Spinal cord (tissue), 10 donors: ENCODE data around the gene TRIM42. TPM values are rescaled to one million over a fixed set of nuclear protein-coding genes. Genes with fewer than 3 reads are reported as not detected.
A peak's percentile ranks its signal among the peaks of the same experiment; 100 is the strongest.

ENCODE experiments used
- DNase-seq, 6 donors: peaks; one replicate each; pipeline versions ENCODE4 v3.0.0 to v3.0.0-alpha.2; 2013 to 2015; ENCODE audit warnings: low spot score in 6 of 6, low read depth in 4 of 6
- H3K27ac ChIP-seq: one replicate; pipeline ENCODE4 v1.5.1; 2013; ENCODE audit warnings: low read depth, low read length, control low read depth
- H3K27me3 ChIP-seq: one replicate; pipeline ENCODE4 v1.6.1; 2013; ENCODE audit warnings: low read length; ENCODE audit not compliant: control insufficient read depth, insufficient read depth
- H3K36me3 ChIP-seq: one replicate; pipeline ENCODE4 v1.6.1; 2013; ENCODE audit warnings: low read length; ENCODE audit not compliant: control insufficient read depth, insufficient read depth
- H3K4me1 ChIP-seq: one replicate; pipeline ENCODE4 v1.6.1; 2013; ENCODE audit warnings: low read length; ENCODE audit not compliant: control insufficient read depth, insufficient read depth
- H3K4me3 ChIP-seq: one replicate; pipeline ENCODE4 v1.5.1; 2013; ENCODE audit warnings: low read depth, low read length, control low read depth
- H3K9me3 ChIP-seq: one replicate; pipeline ENCODE4 v1.6.1; 2013; ENCODE audit warnings: low read length; ENCODE audit not compliant: control insufficient read depth, insufficient read depth
- WGBS: methylation state at CpG from one replicate; pipeline ENCODE4 v1.1.5; 2013; ENCODE audit warnings: missing lambda C conversion rate; ENCODE audit not compliant: insufficient coverage; 5-methylcytosine and 5-hydroxymethylcytosine counted together
- polyA plus RNA-seq, 2 donors: library from polyadenylated mRNA; unstranded; fragments of 120-200 nt; gene quantifications; one replicate each; pipeline ENCODE4 v1.2.1, GENCODE V29; 2013; ENCODE audit not compliant: insufficient read length in 2 of 2
- total RNA-seq, 2 donors: library from RNA; depleted of rRNA in 1 of 2; stranded (reverse); fragments of 120-200 nt in 1 of 2; fragments of >200 nt in 1 of 2; gene quantifications; one replicate each; pipeline versions ENCODE4 v1.2.3 to v1.2.4, GENCODE V29; 2013 to 2014
- donor health status: healthy.

The TRIM42 gene
- total and polyA plus RNA-seq, 4 donors: not detected

- Histone ChIP-seq H3K4me3 (no peak overlapping the region), H3K27me3 (no peaks in the 10 kb centered on the region), H3K36me3 (no peaks in the 10 kb centered on the region), H3K4me1 (no peaks in the 10 kb centered on the region), H3K9me3 (no peaks in the 10 kb centered on the region), H3K27ac (no peak overlapping the region)
- peak in 2 of 6 donors; percentile 29 to 30 for DNase-seq
- WGBS: no CpG with 5 or more reads among the region's 2 CpGs
These were observed 31.0 kb downstream of the TRIM42 start for GRCh38 chr3:140708815-140709214.

- no peaks in the 10 kb centered on the region for H3K4me1 ChIP-seq
- no peak for DNase-seq
- H3K27ac ChIP-seq: no peak overlapping the region
- no peaks in the 10 kb centered on the region for H3K36me3 ChIP-seq
- no peaks in the 10 kb centered on the region for H3K27me3 ChIP-seq
- no peaks in the 10 kb centered on the region for H3K9me3 ChIP-seq
- H3K4me3 ChIP-seq: no peak overlapping the region
These were observed 31.9 kb downstream of the TRIM42 start for GRCh38 chr3:140709751-140710150.

DNA sequence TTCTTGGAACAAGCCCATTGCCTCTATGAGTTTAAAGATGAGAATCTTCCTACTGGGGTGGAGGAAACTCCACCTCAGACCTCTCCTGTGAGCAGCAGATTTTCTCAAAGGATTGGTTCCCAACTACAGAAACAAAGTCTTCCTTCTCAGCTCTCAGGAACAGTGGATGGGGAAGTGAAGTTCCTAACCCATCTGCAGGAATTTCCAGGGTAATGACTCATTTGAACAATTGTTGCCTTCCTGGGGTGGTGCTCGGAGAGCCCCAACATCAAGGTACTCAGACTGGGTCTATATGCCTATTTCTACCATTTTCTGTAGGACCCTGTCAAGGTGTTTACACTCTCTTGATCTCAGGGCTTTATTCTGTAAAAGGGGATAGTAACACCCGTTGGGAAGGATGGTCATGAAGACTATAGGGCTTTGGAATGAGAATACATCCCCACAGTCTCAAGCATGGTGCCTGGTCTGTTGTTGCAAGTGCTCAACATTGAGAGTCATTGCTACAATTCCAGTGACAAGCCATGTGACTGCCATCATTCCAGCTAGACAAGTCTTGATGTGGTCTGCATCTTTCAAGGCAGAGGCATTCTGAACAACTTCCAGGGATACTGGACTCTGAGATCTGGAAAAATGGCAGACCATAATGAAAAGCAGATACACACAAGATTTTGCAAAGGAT lies 33.0 kb downstream of the TRIM42 start:
- DNase-seq: no peak
- H3K27ac ChIP-seq: no peak overlapping the region
- WGBS: 100% methylated on average over 1 of the region's 2 CpGs

GRCh38 chr3:140711390-140712035 lies 33.6 kb downstream of the TRIM42 start:
- DNase-seq: no peak
- H3K36me3 ChIP-seq: no peaks in the 10 kb centered on the region
- H3K27ac ChIP-seq: no peak overlapping the region
- no peak overlapping the region for H3K4me3 ChIP-seq
- H3K4me1 ChIP-seq: no peaks in the 10 kb centered on the region
- 57% methylated on average over 4 of the region's 4 CpGs for WGBS
- no peaks in the 10 kb centered on the region for H3K9me3 ChIP-seq
- no peaks in the 10 kb centered on the region for H3K27me3 ChIP-seq

More for the DNA sequence above, 33.0 kb downstream of the TRIM42 start:
- Histone ChIP-seq H3K4me1 (no peaks in the 10 kb centered on the region), H3K27me3 (no peaks in the 10 kb centered on the region), H3K4me3 (no peak overlapping the region), H3K9me3 (no peaks in the 10 kb centered on the region), H3K36me3 (no peaks in the 10 kb centered on the region)

DNA sequence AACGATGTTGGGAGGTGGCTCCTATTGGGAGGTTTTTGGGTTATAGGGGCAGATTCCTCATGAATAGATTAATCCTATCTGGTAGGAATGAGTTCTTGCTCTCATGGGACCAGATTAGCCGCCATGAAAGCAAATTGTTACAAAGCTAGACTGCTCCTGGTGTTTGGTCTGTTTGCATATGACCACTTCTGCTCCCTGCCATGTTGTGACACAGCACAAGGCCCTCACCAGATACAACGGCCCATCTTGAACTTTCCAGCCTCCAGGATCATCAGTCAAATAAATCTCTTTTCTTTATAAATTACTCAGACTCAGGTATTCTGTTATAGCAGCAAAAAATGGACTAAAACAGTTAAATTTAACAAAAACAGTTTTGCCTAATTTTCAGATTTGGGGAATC lies 34.4 kb downstream of the TRIM42 start:
- H3K36me3 ChIP-seq: no peaks in the 10 kb centered on the region
- 100% methylated on average over 2 of the region's 3 CpGs for WGBS
- no peaks in the 10 kb centered on the region for H3K4me1 ChIP-seq
- no peak overlapping the region for H3K4me3 ChIP-seq
- DNase-seq: no peak
- H3K27me3 ChIP-seq: no peaks in the 10 kb centered on the region
- H3K9me3 ChIP-seq: no peaks in the 10 kb centered on the region
- H3K27ac ChIP-seq: no peak overlapping the region

- Histone ChIP-seq H3K27ac (no peak overlapping the region), H3K9me3 (no peaks in the 10 kb centered on the region), H3K4me1 (no peaks in the 10 kb centered on the region), H3K36me3 (no peaks in the 10 kb centered on the region), H3K4me3 (no peak overlapping the region), H3K27me3 (no peaks in the 10 kb centered on the region)
- WGBS: 79% methylated on average over 4 of the region's 10 CpGs
- no peak for DNase-seq
These were observed 37.2 kb downstream of the TRIM42 start for GRCh38 chr3:140715035-140715434.

DNA sequence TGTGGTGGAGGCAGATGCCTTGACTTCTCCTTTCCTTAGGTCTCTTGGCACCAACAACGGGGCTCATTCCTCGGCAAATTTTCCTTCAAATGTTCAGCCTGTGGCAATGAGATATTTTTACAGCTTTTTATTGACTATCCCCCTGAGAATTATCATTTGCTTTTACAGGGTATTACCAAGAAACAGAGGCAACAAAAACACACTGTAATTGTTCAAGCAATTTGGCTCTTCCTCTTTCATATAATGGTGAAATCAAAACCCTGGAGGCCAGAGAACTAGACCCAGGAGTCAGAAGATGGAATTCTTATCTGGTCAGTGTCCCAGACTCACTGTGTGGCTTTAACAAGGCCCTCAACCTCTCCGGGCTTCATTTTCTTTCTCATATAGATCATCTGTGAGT lies 40.1 kb downstream of the TRIM42 start:
- no peak overlapping the region for H3K4me3 ChIP-seq
- H3K27ac ChIP-seq: no peak overlapping the region
- no peaks in the 10 kb centered on the region for H3K4me1 ChIP-seq
- H3K9me3 ChIP-seq: no peaks in the 10 kb centered on the region
- H3K36me3 ChIP-seq: no peaks in the 10 kb centered on the region
- no CpG with 5 or more reads among the region's 3 CpGs for WGBS
- no peaks in the 10 kb centered on the region for H3K27me3 ChIP-seq
- no peak for DNase-seq

DNA sequence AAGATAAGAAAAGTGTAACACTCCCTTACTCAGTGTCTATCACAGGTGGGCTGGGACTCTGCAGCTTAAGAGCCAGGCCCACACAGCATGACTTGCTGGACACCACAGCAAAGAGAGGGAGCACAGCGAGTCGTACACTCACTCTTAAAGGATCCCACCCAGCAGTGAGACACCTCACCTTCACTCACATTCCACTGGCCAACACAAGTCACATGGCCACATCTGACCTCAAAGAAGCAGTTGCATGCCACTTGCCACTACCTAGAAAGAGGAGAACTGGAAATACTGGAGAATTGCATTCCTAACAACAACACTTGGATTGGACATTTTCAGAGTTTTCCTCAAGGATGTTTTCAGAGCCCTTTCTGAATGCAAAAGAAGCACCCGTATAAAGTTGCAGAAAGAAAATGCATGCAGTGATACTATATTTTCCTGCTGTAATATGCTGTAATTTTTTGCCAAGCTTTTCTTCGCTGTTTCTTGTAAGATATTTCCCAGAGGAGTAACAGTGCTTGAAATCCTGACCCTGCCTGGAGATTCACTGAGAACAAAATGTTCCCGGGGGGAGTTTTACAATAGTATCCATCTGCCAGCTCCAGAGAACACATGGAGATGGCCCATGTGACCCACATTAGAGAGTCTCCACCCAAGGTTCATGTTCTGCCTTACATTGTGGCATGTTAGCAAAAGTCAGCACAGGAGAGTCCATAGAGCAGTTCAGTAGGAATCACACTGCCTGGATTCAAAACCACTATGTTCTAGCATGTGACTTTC lies 42.2 kb downstream of the TRIM42 start:
- Histone ChIP-seq H3K27me3 (no peaks in the 10 kb centered on the region), H3K4me1 (no peaks in the 10 kb centered on the region), H3K4me3 (no peak overlapping the region), H3K36me3 (no peaks in the 10 kb centered on the region), H3K27ac (no peak overlapping the region), H3K9me3 (no peaks in the 10 kb centered on the region)
- 75% methylated on average over 3 of the region's 5 CpGs for WGBS
- peak in 2 of 6 donors; percentile 24 to 37 for DNase-seq

- Histone ChIP-seq H3K4me3 (no peak overlapping the region), H3K36me3 (no peaks in the 10 kb centered on the region), H3K9me3 (no peaks in the 10 kb centered on the region), H3K27ac (no peak overlapping the region), H3K4me1 (no peaks in the 10 kb centered on the region), H3K27me3 (no peaks in the 10 kb centered on the region)
- DNase-seq: no peak
- 79% methylated on average over 1 of the region's 3 CpGs for WGBS
These were observed 45.7 kb downstream of the TRIM42 start for GRCh38 chr3:140723576-140723975.
